IMR-90 (cell line): ENCODE results near the gene CMTM1. TPM values are rescaled to one million over a fixed set of nuclear protein-coding genes. Genes with fewer than 3 reads are reported as not detected.

Experiments used
- ATAC-seq: fragments of 200-7000 bp; cut with Tn5 transposase; 2 replicates; pipeline ENCODE4 v1.9.1; 2020; ENCODE audit warnings: low read depth, mild to moderate bottlenecking, moderate library complexity
- BruUV-seq: library from RNA; stranded (reverse); fragments of 400-500 nt; replicated peaks from 2 replicates; lab custom pipeline; 2021; lab: Mats Ljungman, UMichigan
- CTCF ChIA-PET: fragments of 300-600 bp; formaldehyde crosslinking; extraction: SDS; loops from one replicate; lab custom pipeline; 2021; ENCODE audit warnings: antibody characterized with exemption; lab: Yijun Ruan, JAX
- POLR2A ChIA-PET: fragments of 300-600 bp; sonication (Branson Sonifier 250); formaldehyde crosslinking; loops from one replicate; lab custom pipeline; 2022; ENCODE audit warnings: antibody characterized with exemption; ENCODE audit not compliant: unreplicated experiment; lab: Charles Lee
- DNase-seq: peaks from one replicate; pipeline ENCODE4 v3.0.0; 2013
- H2AFZ ChIP-seq: replicated peaks from 2 replicates; pipeline ENCODE3; 2013; ENCODE audit warnings: low read length, mild to moderate bottlenecking; ENCODE audit not compliant: poor library complexity
- H2AK5ac ChIP-seq: 2 replicates; pipeline ENCODE4 v1.6.1; 2013; ENCODE audit warnings: low read depth, low read length, inconsistent platforms
- H2AK9ac ChIP-seq: replicated peaks from 2 replicates; pipeline ENCODE3; 2013; ENCODE audit warnings: mild to moderate bottlenecking, low read depth, low read length, moderate library complexity; ENCODE audit not compliant: poor library complexity
- H2BK120ac ChIP-seq: 2 replicates; pipeline ENCODE4 v1.6.1; 2013; ENCODE audit warnings: low read depth, low read length, inconsistent platforms
- H2BK15ac ChIP-seq: 3 replicates; pipeline ENCODE4 v1.6.1; 2013; ENCODE audit warnings: low read depth, low read length, inconsistent platforms
- H2BK20ac ChIP-seq: 2 replicates; pipeline ENCODE4 v1.6.1; 2013; ENCODE audit warnings: low read depth, mild to moderate bottlenecking, inconsistent platforms, low read length, moderate library complexity
- H2BK5ac ChIP-seq: 2 replicates; pipeline ENCODE4 v1.6.1; 2013; ENCODE audit warnings: mild to moderate bottlenecking, low read depth, low read length, inconsistent platforms; ENCODE audit not compliant: poor library complexity, severe bottlenecking
- H3K14ac ChIP-seq: replicated peaks from 2 replicates; pipeline ENCODE4 v1.6.1; 2013; ENCODE audit warnings: low read depth, low read length, inconsistent platforms
- H3K18ac ChIP-seq: 2 replicates; pipeline ENCODE4 v1.6.1; 2013; ENCODE audit warnings: low read depth, low read length, control low read depth
- H3K23ac ChIP-seq: 2 replicates; pipeline ENCODE4 v1.6.1; 2013; ENCODE audit warnings: low read depth, low read length, inconsistent platforms
- H3K27ac ChIP-seq: 2 replicates; pipeline ENCODE4 v1.5.1; 2013; ENCODE audit warnings: mild to moderate bottlenecking, control low read depth, low read length; ENCODE audit not compliant: insufficient read depth
- H3K27me3 ChIP-seq: 2 replicates; pipeline ENCODE4 v1.6.1; 2013; ENCODE audit warnings: low read length; ENCODE audit not compliant: control insufficient read depth, insufficient read depth
- H3K36me3 ChIP-seq: 2 replicates; pipeline ENCODE4 v1.6.1; 2013; ENCODE audit warnings: low read length, mixed read lengths; ENCODE audit not compliant: control insufficient read depth, insufficient read depth
- H3K4ac ChIP-seq: 2 replicates; pipeline ENCODE4 v1.6.1; 2013; ENCODE audit warnings: low read depth, low read length, inconsistent platforms
- H3K4me1 ChIP-seq: 2 replicates; pipeline ENCODE4 v1.6.1; 2013; ENCODE audit warnings: low read length, mixed read lengths; ENCODE audit not compliant: control insufficient read depth, insufficient read depth
- H3K4me2 ChIP-seq: 2 replicates; pipeline ENCODE4 v1.6.1; 2013; ENCODE audit warnings: low read depth, mild to moderate bottlenecking, control low read depth, low read length, moderate library complexity
- H3K4me3 ChIP-seq: 2 replicates; pipeline ENCODE4 v1.5.1; 2013; ENCODE audit warnings: low read depth, mild to moderate bottlenecking, control low read depth, low read length, moderate library complexity; ENCODE audit not compliant: insufficient read depth
- H3K56ac ChIP-seq: 2 replicates; pipeline ENCODE4 v1.6.1; 2013; ENCODE audit warnings: low read length, inconsistent platforms; ENCODE audit not compliant: insufficient read depth; ENCODE audit errors: extremely low read depth
- H3K79me1 ChIP-seq, 2 experiments: 2 replicates each; pipeline ENCODE4 v1.6.1; 2013; ENCODE audit warnings: low read length in 2 of 2, inconsistent platforms in 1 of 2, low read depth in 1 of 2
- H3K9ac ChIP-seq: 2 replicates; pipeline ENCODE4 v1.6.1; 2013; ENCODE audit warnings: low read depth, low read length, control low read depth
- H3K9me1 ChIP-seq: 2 replicates; pipeline ENCODE4 v1.6.1; 2013; ENCODE audit warnings: low read length, inconsistent platforms; ENCODE audit not compliant: insufficient read depth
- H3K9me3 ChIP-seq: 2 replicates; pipeline ENCODE4 v1.6.1; 2013; ENCODE audit warnings: low read length; ENCODE audit not compliant: control insufficient read depth, insufficient read depth
- H4K20me1 ChIP-seq: 2 replicates; pipeline ENCODE4 v1.6.1; 2013; ENCODE audit warnings: low read length, inconsistent platforms; ENCODE audit not compliant: insufficient read depth
- H4K5ac ChIP-seq: 2 replicates; pipeline ENCODE4 v1.6.1; 2013; ENCODE audit warnings: mild to moderate bottlenecking, low read depth, low read length, control low read depth
- H4K8ac ChIP-seq, 2 experiments: 2 replicates each; pipeline ENCODE4 v1.6.1; 2013; ENCODE audit warnings: low read depth in 2 of 2, low read length in 2 of 2, control low read depth in 1 of 2, inconsistent platforms in 1 of 2
- H4K91ac ChIP-seq: 2 replicates; pipeline ENCODE4 v1.6.1; 2013; ENCODE audit warnings: low read depth, low read length, inconsistent platforms; ENCODE audit not compliant: insufficient read depth
- BHLHE40 ChIP-seq: fragments of 150-350 bp; IDR thresholded peaks from 2 replicates; pipeline ENCODE4 v1.6.1; 2016; ENCODE audit warnings: mild to moderate bottlenecking, low read depth, low read length
- CEBPB ChIP-seq: IDR thresholded peaks from 2 replicates; pipeline ENCODE4 v1.6.1; 2012; ENCODE audit warnings: low read depth, low read length, improper control_type of control experiment
- CHD1 ChIP-seq: IDR thresholded peaks from 2 replicates; pipeline ENCODE4 v1.6.1; 2012; ENCODE audit warnings: low read depth, low read length, improper control_type of control experiment
- CTCF ChIP-seq: conservative IDR thresholded peaks from 2 replicates; pipeline ENCODE4 v1.5.1; 2012; ENCODE audit warnings: mild to moderate bottlenecking, low read depth, low read length, improper control_type of control experiment
- ELK1 ChIP-seq: fragments of 150-350 bp; IDR thresholded peaks from 2 replicates; pipeline ENCODE4 v1.6.1; 2016; ENCODE audit warnings: low read depth, mild to moderate bottlenecking, low read length, moderate library complexity, borderline replicate concordance
- FOS ChIP-seq: fragments of 150-350 bp; IDR thresholded peaks from 2 replicates; pipeline ENCODE4 v1.6.1; 2016; ENCODE audit warnings: low read depth, low read length
- MAFK ChIP-seq: IDR thresholded peaks from 2 replicates; pipeline ENCODE4 v1.6.1; 2012; ENCODE audit warnings: low read depth, low read length, improper control_type of control experiment
- MAZ ChIP-seq: IDR thresholded peaks from 2 replicates; pipeline ENCODE4 v1.6.1; 2012; ENCODE audit warnings: low read depth, mild to moderate bottlenecking, low read length, improper control_type of control experiment, moderate library complexity, borderline replicate concordance
- MXI1 ChIP-seq: IDR thresholded peaks from 2 replicates; pipeline ENCODE4 v1.6.1; 2012; ENCODE audit warnings: low read depth, mild to moderate bottlenecking, low read length, moderate library complexity, borderline replicate concordance
- NFE2L2 ChIP-seq: fragments of 150-350 bp; IDR thresholded peaks from 2 replicates; pipeline ENCODE4 v1.6.1; 2016; ENCODE audit warnings: low read depth, mild to moderate bottlenecking, low read length
- POLR2A ChIP-seq: IDR thresholded peaks from 2 replicates; pipeline ENCODE4 v1.6.1; 2012; ENCODE audit warnings: mild to moderate bottlenecking, low read depth, low read length
- RAD21 ChIP-seq: IDR thresholded peaks from 2 replicates; pipeline ENCODE4 v1.6.1; 2012; ENCODE audit warnings: low read length, improper control_type of control experiment
- RCOR1 ChIP-seq: IDR thresholded peaks from 2 replicates; pipeline ENCODE4 v1.6.1; 2012; ENCODE audit warnings: mild to moderate bottlenecking, low read length, improper control_type of control experiment; ENCODE audit not compliant: insufficient replicate concordance
- RFX5 ChIP-seq: IDR thresholded peaks from 2 replicates; pipeline ENCODE4 v1.8.0; 2012; ENCODE audit warnings: low read depth, mild to moderate bottlenecking, low read length, moderate library complexity
- SMC3 ChIP-seq: fragments of 150-350 bp; IDR thresholded peaks from 2 replicates; pipeline ENCODE4 v1.6.1; 2016; ENCODE audit warnings: low read depth, mild to moderate bottlenecking, antibody characterized with exemption, low read length, moderate library complexity
- USF2 ChIP-seq: fragments of 150-350 bp; IDR thresholded peaks from 2 replicates; pipeline ENCODE4 v1.6.1; 2017; ENCODE audit warnings: mild to moderate bottlenecking, antibody characterized with exemption, low read length, low read depth
- WGBS, 2 experiments: methylation state at CpG; one replicate each; pipeline versions ENCODE4 v1.1.5 to v1.1.7; 2013; ENCODE audit warnings: missing lambda C conversion rate in 2 of 2; ENCODE audit not compliant: insufficient read length in 1 of 2; ENCODE audit errors: extremely low coverage in 2 of 2; 5-methylcytosine and 5-hydroxymethylcytosine counted together
- dilution Hi-C: fragments of 300-500 bp; cut with HindIII; formaldehyde crosslinking; loops from one replicate; pipeline ENCODE4 v1.14.3; 2018; ENCODE audit warnings: low sequenced_read_pairs; ENCODE audit not compliant: unreplicated experiment
- in situ Hi-C: fragments of 300-500 bp; cut with MboI; formaldehyde crosslinking; loops from 3 replicates; pipeline ENCODE4 v1.14.3; 2019; ENCODE audit warnings: low sequenced_read_pairs, inconsistent platforms, mixed read lengths
- intact Hi-C: fragments of 100-400 bp; cut with micrococcal nuclease; formaldehyde crosslinking; loops from 2 replicates; pipeline ENCODE4 v1.10.0; 2022
- polyA plus RNA-seq, 3 experiments: library from polyadenylated mRNA; depleted of rRNA; stranded (reverse); fragments of >200 nt; gene quantifications; 2 replicates each; pipeline ENCODE4 v1.2.3, GENCODE V29; 2012; ENCODE audit warnings: low replicate concordance in 1 of 3
- total RNA-seq: library from RNA; depleted of rRNA; stranded (reverse); fragments of >200 nt; gene quantifications from 2 replicates; pipeline ENCODE4 v1.2.3, GENCODE V29; 2012

Gene CMTM1
- total and polyA plus RNA-seq, 2 of the 4 experiments (the other 2 are of a cell fraction) = 0.54 to 2.1 TPM

- Histone ChIP-seq H3K27me3 (no peaks in the 10 kb centered on the region), H3K4ac (no peak overlapping the region; the same call in 1 of the 2 replicates), H4K20me1 (peaks cover 9% of the 10 kb centered on the region), H3K18ac (no peak overlapping the region), H2BK20ac (no peak overlapping the region), H2BK15ac (no peak overlapping the region), H3K4me1 (peaks cover 26% of the 10 kb centered on the region), H4K8ac (no peak overlapping the region), H2AK5ac (no peak overlapping the region), H2BK5ac (no peak overlapping the region), H3K4me3 (no peak overlapping the region), H3K4me2 (no peak overlapping the region), H3K9ac (no peak overlapping the region), H3K23ac (no peak overlapping the region), H4K91ac (no peak overlapping the region), H3K56ac (no peak overlapping the region), H3K36me3 (peaks cover 46% of the 10 kb centered on the region), H2AK9ac (peak overlapping the region; percentile 47), H3K14ac (no peak overlapping the region), H2BK120ac (no peak overlapping the region), H4K5ac (no peak overlapping the region), H2AFZ (no peak overlapping the region), H3K9me3 (no peaks in the 10 kb centered on the region), H3K9me1 (peaks cover 16% of the 10 kb centered on the region), H3K27ac (no peak overlapping the region), H3K79me1 (peaks cover 3 to 18% of the 10 kb centered on the region in 2 experiments; a peak in 3 of 4 replicates)
- 100% methylated on average over 1 of the region's 12 CpGs; no CpG with 5 or more reads in 1 of the 2 experiments for WGBS, 2 experiments
- ATAC-seq (no peak), DNase-seq (no peak)
- dilution Hi-C loops (no loop called here), intact Hi-C loops (no loop called here), in situ Hi-C loops (no loop called here)
- TF ChIP-seq MAFK = no peak
- TF ChIP-seq FOS = no peak
- TF ChIP-seq NFE2L2 = no peak
- TF ChIP-seq CHD1 = no peak
- TF ChIP-seq RCOR1 = no peak
- no peak for TF ChIP-seq ELK1
- TF ChIP-seq RAD21 = no peak
- TF ChIP-seq MXI1 = no peak
- TF ChIP-seq SMC3 = no peak
- no peak for TF ChIP-seq CTCF
- TF ChIP-seq BHLHE40 = no peak
- no peak for TF ChIP-seq RFX5
- TF ChIP-seq USF2 = no peak
- no peak for TF ChIP-seq POLR2A
- no peak for TF ChIP-seq CEBPB
- TF ChIP-seq MAZ = no peak
- BruUV-seq = no TSS peak
- ChIA-PET CTCF (interaction anchor here (1.4 kb wide), 1 partner anchor 37 kb away, joined by 5 read pairs; no protein-coding TSS in a partner anchor), POLR2A (no interaction called here)
Observed at GRCh38 chr16:66614161-66614802, 48.0 kb downstream of the CMTM1 start.
